Skin epidermis (tissue), 12 donors: Measurements from ENCODE around the gene CYSLTR1.
"Not testable (repeated sequence)": the region's sequence is repeated elsewhere in the genome, so short reads cannot be mapped to it uniquely, and the experiment has no call there.

Source experiments
- H3K27ac ChIP-seq, 21 experiments: fragments of 200-600 bp; sonication (generic) in 11 of 21; one replicate each; pipeline ENCODE4 v1.5.0; 2020; ENCODE audit warnings: mild to moderate bottlenecking in 3 of 21, inconsistent platforms in 2 of 21, moderate library complexity in 2 of 21
- H3K4me3 ChIP-seq, 7 experiments: fragments of 200-600 bp; sonication (generic) in 2 of 7; one replicate each; pipeline ENCODE4 v1.5.0; 2020; ENCODE audit warnings: inconsistent platforms in 2 of 7, mild to moderate bottlenecking in 2 of 7, moderate library complexity in 1 of 7

The CYSLTR1 gene

DNA sequence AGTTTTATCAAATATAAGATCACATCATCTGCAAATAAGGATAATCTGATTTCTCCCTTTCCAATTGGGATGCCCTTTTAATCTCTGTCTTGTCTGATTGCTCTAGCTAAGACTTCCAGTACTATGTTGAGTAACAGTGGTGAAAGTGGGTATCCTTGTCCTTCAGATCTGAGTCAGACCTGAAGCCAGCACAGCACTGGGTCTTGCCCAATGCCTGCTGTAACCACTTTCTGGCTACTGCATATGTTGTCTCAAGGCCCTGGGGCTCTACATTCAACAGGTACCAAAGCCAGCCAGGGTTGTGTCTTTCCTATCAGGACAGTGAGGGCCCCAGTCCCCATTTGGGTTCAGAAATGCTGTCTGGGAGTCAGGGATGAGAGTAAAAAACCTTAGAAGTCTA is 90.3 kb downstream of the CYSLTR1 start:
- Histone ChIP-seq H3K27ac (no peak overlapping the region), H3K4me3 (no peak overlapping the region)

DNA sequence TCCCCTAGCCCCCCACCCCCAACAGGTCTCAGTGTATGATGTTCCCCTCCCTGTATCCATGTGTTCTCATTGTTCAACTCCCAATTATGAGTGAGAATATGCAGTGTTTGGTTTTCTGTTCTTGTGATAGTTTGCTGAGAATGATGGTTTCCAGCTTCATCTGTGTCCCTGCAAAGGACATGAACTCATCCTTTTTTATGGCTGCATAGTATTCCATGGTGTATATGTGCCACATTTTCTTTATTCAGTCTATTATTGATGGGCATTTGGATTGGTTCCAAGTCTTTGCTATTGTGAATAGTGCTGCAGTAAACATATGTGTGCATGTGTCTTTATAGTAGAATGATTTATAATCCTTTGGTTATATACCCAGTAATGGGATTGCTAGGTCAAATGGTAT is 101.4 kb downstream of the CYSLTR1 start:
- H3K4me3 ChIP-seq, H3K27ac ChIP-seq: not testable (repeated sequence)
